ENCODE measurements around the gene KRTAP3-1.
"Not testable (repeated sequence)": the region's sequence is repeated elsewhere in the genome, so short reads cannot be mapped to it uniquely, and the experiment has no call there.

The KRTAP3-1 gene

GRCh38 chr17:41009301-41009760, 403 bp upstream of the KRTAP3-1 start:
- Histone ChIP-seq H3K36me3 (ENCODE audit: control insufficient read depth, insufficient read depth, low read length) (no peaks in the 10 kb centered on the region), H3K4me3 (ENCODE audit: low read depth, low read length) (no peak overlapping the region), H3K9me3 (ENCODE audit: control insufficient read depth, low read length) (no peaks in the 10 kb centered on the region), H3K79me2 (no peaks in the 10 kb centered on the region), H2AFZ (no peak overlapping the region), H3K27me3 (ENCODE audit: control insufficient read depth, insufficient read depth, low read length) (no peaks in the 10 kb centered on the region), H3K27ac (no peak overlapping the region), H3K4me1 (no peaks in the 10 kb centered on the region), H3K9ac (no peak overlapping the region), H3K4me2 (ENCODE audit: low read length) (no peak overlapping the region)
- TF ChIP-seq CTCF (IDR thresholded peaks at IDR 0.05): no peak

GRCh38 chr17:41004397-41004796, 4.5 kb downstream of the KRTAP3-1 start:
- no peak overlapping the region for H2AFZ ChIP-seq
- H3K4me1 ChIP-seq: no peaks in the 10 kb centered on the region
- H3K79me2 ChIP-seq: no peaks in the 10 kb centered on the region
- no peak overlapping the region for H3K4me2 ChIP-seq (ENCODE audit: low read length)
- H3K27me3 ChIP-seq (ENCODE audit: control insufficient read depth, insufficient read depth, low read length): no peaks in the 10 kb centered on the region
- no peak for TF ChIP-seq CTCF (IDR thresholded peaks at IDR 0.05)
- no peak overlapping the region for H3K4me3 ChIP-seq (ENCODE audit: low read depth, low read length)
- H3K27ac ChIP-seq: no peak overlapping the region
- no peak overlapping the region for H3K9ac ChIP-seq
- no peaks in the 10 kb centered on the region for H3K9me3 ChIP-seq (ENCODE audit: control insufficient read depth, low read length)
- no peaks in the 10 kb centered on the region for H3K36me3 ChIP-seq (ENCODE audit: control insufficient read depth, insufficient read depth, low read length)

- Histone ChIP-seq H3K36me3 (ENCODE audit: control insufficient read depth, insufficient read depth, low read length) (no peaks in the 10 kb centered on the region), H3K9me3 (ENCODE audit: control insufficient read depth, low read length) (no peaks in the 10 kb centered on the region), H3K9ac (no peak overlapping the region), H3K27ac (no peak overlapping the region), H3K79me2 (no peaks in the 10 kb centered on the region), H2AFZ (no peak overlapping the region), H3K27me3 (ENCODE audit: control insufficient read depth, insufficient read depth, low read length) (no peaks in the 10 kb centered on the region), H3K4me1 (no peaks in the 10 kb centered on the region), H3K4me2 (ENCODE audit: low read length) (no peak overlapping the region), H3K4me3 (ENCODE audit: low read depth, low read length) (no peak overlapping the region)
- TF ChIP-seq CTCF (IDR thresholded peaks at IDR 0.05): no peak
Observed at GRCh38 chr17:41003926-41004325, 5.0 kb downstream of the KRTAP3-1 start.

- no peak for TF ChIP-seq CTCF (IDR thresholded peaks at IDR 0.05)
- Histone ChIP-seq H3K9ac (no peak overlapping the region), H3K9me3 (ENCODE audit: control insufficient read depth, low read length) (no peaks in the 10 kb centered on the region), H3K36me3 (ENCODE audit: control insufficient read depth, insufficient read depth, low read length) (no peaks in the 10 kb centered on the region), H3K4me3 (ENCODE audit: low read depth, low read length) (no peak overlapping the region), H3K27ac (no peak overlapping the region), H3K4me2 (ENCODE audit: low read length) (no peak overlapping the region), H2AFZ (no peak overlapping the region), H3K79me2 (no peaks in the 10 kb centered on the region), H3K4me1 (no peaks in the 10 kb centered on the region), H3K27me3 (ENCODE audit: control insufficient read depth, insufficient read depth, low read length) (no peaks in the 10 kb centered on the region)
Observed at GRCh38 chr17:41002814-41003213, 6.1 kb downstream of the KRTAP3-1 start.

GRCh38 chr17:41001795-41002194, 7.1 kb downstream of the KRTAP3-1 start:
- Histone ChIP-seq H3K79me2 (no peaks in the 10 kb centered on the region), H3K27me3 (ENCODE audit: control insufficient read depth, insufficient read depth, low read length) (no peaks in the 10 kb centered on the region), H3K4me2 (ENCODE audit: low read length) (no peak overlapping the region), H2AFZ (no peak overlapping the region), H3K4me1 (no peaks in the 10 kb centered on the region), H3K4me3 (ENCODE audit: low read depth, low read length) (no peak overlapping the region), H3K9ac (no peak overlapping the region), H3K36me3 (ENCODE audit: control insufficient read depth, insufficient read depth, low read length) (no peaks in the 10 kb centered on the region), H3K9me3 (ENCODE audit: control insufficient read depth, low read length) (no peaks in the 10 kb centered on the region), H3K27ac (no peak overlapping the region)
- TF ChIP-seq CTCF (IDR thresholded peaks at IDR 0.05): no peak

DNA sequence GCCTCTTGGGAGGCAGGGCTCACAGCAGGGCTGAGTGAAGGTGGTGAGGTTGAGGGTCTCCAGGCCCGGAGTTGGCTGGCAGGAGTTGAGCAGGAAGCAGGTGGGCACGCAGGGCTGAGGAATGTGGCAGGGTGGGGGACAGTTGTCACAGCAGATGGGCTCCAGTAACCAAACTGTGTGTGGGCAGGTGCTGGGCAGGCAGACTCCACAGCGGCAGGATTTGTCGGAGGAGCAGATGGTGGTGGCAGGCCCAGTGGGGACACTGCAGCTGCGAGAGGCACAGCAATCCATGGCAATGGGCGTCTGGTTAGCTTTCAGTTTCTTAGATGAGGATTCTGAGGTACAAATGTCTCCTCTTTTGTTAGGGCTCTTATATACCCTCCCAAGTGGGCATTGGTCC, 9.4 kb downstream of the KRTAP3-1 start, which contains the start of gene KRTAP3-2:
Gene KRTAP3-2 (minus strand): TSS at position 344 of the 400 bp plus-strand sequence. CDS start 53 bp downstream, at position 291.
- H3K4me1 ChIP-seq; H3K36me3 ChIP-seq (ENCODE audit: control insufficient read depth, insufficient read depth, low read length); H3K4me2 ChIP-seq (ENCODE audit: low read length); H2AFZ ChIP-seq; H3K27ac ChIP-seq; H3K79me2 ChIP-seq; H3K27me3 ChIP-seq (ENCODE audit: control insufficient read depth, insufficient read depth, low read length); H3K9ac ChIP-seq; H3K4me3 ChIP-seq (ENCODE audit: low read depth, low read length); H3K9me3 ChIP-seq (ENCODE audit: control insufficient read depth, low read length): not testable (repeated sequence)

Measured in parathyroid adenoma (tissue), 2 donors.